Non-pigmented ciliary epithelial cell (primary cell): ENCODE results near the gene USP37.

Experiments
- DNase-seq: peaks from one replicate; pipeline ENCODE4 v3.0.0-alpha.2; 2010; ENCODE audit warnings: low read depth

Gene USP37

GRCh38 chr2:218402911-218403411 is 165.2 kb downstream of the USP37 start:
- no peak for DNase-seq

- no peak for DNase-seq
These were observed 165.7 kb downstream of the USP37 start for GRCh38 chr2:218402491-218402901.

- no peak for DNase-seq
These were observed 166.3 kb downstream of the USP37 start for GRCh38 chr2:218401890-218402289.

GRCh38 chr2:218400930-218401881 is 166.9 kb downstream of the USP37 start:
- no peak for DNase-seq
